T-cell (primary cell): ENCODE results near the gene TCEAL4. TPM values are rescaled to one million over a fixed set of nuclear protein-coding genes. Genes with fewer than 3 reads are reported as not detected.

Experiments used
- ATAC-seq, 4 experiments: fragments of 200-7000 bp in 3 of 4; fragments of 150-1000 bp in 1 of 4; cut with Tn5 transposase; replicated peaks in 1 of 4; 1 replicate in 3 of 4; 2 replicates in 1 of 4; pipeline ENCODE4 v1.10.0; 2021; ENCODE audit warnings: moderate library complexity in 3 of 4, mild to moderate bottlenecking in 2 of 4, moderate number of reproducible peaks in 1 of 4
- CTCF ChIA-PET, 2 donors: fragments of 300-600 bp; sonication (Branson Sonifier 250); formaldehyde crosslinking; loops; one replicate each; lab custom pipeline; 2022; ENCODE audit warnings: antibody characterized with exemption in 2 of 2; lab: Charles Lee
- POLR2A ChIA-PET, 2 donors: fragments of 300-600 bp; sonication (Branson Sonifier 250); formaldehyde crosslinking; loops; one replicate each; lab custom pipeline; 2022; ENCODE audit warnings: antibody characterized with exemption in 2 of 2; lab: Charles Lee
- DNase-seq, 35 experiments: peaks; one replicate each; pipeline versions ENCODE4 v3.0.0 to v3.0.0-alpha.2; 2013 to 2023
- H3K27ac ChIP-seq: one replicate; pipeline ENCODE4 v1.5.1; 2013; ENCODE audit warnings: low read length
- H3K27me3 ChIP-seq, 2 experiments: replicated peaks in 1 of 2; 1 replicate in 1 of 2; 2 replicates in 1 of 2; pipeline versions ENCODE4 v1.6.1 to v1.7.0; 2013; ENCODE audit warnings: low read length in 1 of 2, mixed read lengths in 1 of 2; ENCODE audit not compliant: control insufficient read depth in 2 of 2, insufficient read depth in 2 of 2; ENCODE audit errors: extremely low read depth in 1 of 2
- H3K36me3 ChIP-seq, 2 donors: 1 replicate in 1 of 2; 2 replicates in 1 of 2; pipeline versions ENCODE4 v1.6.1 to v1.7.0; 2013; ENCODE audit warnings: low read length in 1 of 2; ENCODE audit not compliant: control insufficient read depth in 2 of 2, insufficient read depth in 1 of 2; ENCODE audit errors: extremely low read depth in 1 of 2
- H3K4me1 ChIP-seq, 2 experiments: 1 replicate in 1 of 2; 2 replicates in 1 of 2; pipeline versions ENCODE4 v1.6.1 to v1.7.0; 2013; ENCODE audit warnings: low read length in 2 of 2, mixed read lengths in 1 of 2; ENCODE audit not compliant: insufficient read depth in 2 of 2, control insufficient read depth in 1 of 2; ENCODE audit errors: extremely low read depth in 1 of 2
- H3K4me3 ChIP-seq, 2 donors: 1 replicate in 1 of 2; 2 replicates in 1 of 2; pipeline versions ENCODE4 v1.5.1 to v1.7.0; 2013; ENCODE audit warnings: mild to moderate bottlenecking in 2 of 2, low read length in 1 of 2, moderate library complexity in 1 of 2; ENCODE audit not compliant: control insufficient read depth in 1 of 2; ENCODE audit errors: extremely low read depth in 1 of 2
- H3K9me3 ChIP-seq: 2 replicates; pipeline ENCODE4 v1.7.0; 2013
- H3K27ac Mint-ChIP-seq, 2 donors: one replicate each; pipeline ENCODE4 v1.8.0; 2020 to 2021; ENCODE audit warnings: mild to moderate bottlenecking in 2 of 2, mixed read lengths in 2 of 2
- H3K27me3 Mint-ChIP-seq, 2 donors: one replicate each; pipeline ENCODE4 v1.8.0; 2021 to 2022; ENCODE audit warnings: mixed read lengths in 2 of 2
- H3K36me3 Mint-ChIP-seq: one replicate; pipeline ENCODE4 v1.8.0; 2021; ENCODE audit warnings: mixed read lengths
- H3K4me1 Mint-ChIP-seq, 3 donors: one replicate each; pipeline ENCODE4 v1.8.0; 2020 to 2022; ENCODE audit warnings: mixed read lengths in 3 of 3, mild to moderate bottlenecking in 1 of 3
- H3K4me3 Mint-ChIP-seq, 3 donors: one replicate each; pipeline ENCODE4 v1.8.0; 2020 to 2022; ENCODE audit warnings: mild to moderate bottlenecking in 3 of 3, mixed read lengths in 3 of 3, moderate library complexity in 3 of 3
- H3K9me3 Mint-ChIP-seq, 3 donors: one replicate each; pipeline ENCODE4 v1.8.0; 2020 to 2022; ENCODE audit warnings: mixed read lengths in 3 of 3
- WGBS: methylation state at CpG from one replicate; pipeline ENCODE4 v1.1.5; 2013; ENCODE audit warnings: missing lambda C conversion rate; ENCODE audit not compliant: insufficient coverage; 5-methylcytosine and 5-hydroxymethylcytosine counted together
- total RNA-seq, 35 experiments: library from RNA in 6 of 35; stranded (reverse) in 6 of 35; fragments of 120-200 nt in 1 of 35; gene quantifications; one replicate each; pipeline versions ENCODE4 v1.2.1 to v1.2.4 and lab custom pipeline; 2013 to 2026

Gene TCEAL4
- total RNA-seq, 5 donors from 2014 or later (not counting 1 experiment from before 2014, with no cell fraction given), result 9.4 to 12.4 (median 9.4) TPM

- H3K27me3 Mint-ChIP-seq, result peaks cover 3 to 29% of the 10 kb centered on the region in 2 donors
- peak within 1 kb of the TSS; percentile 65 to 72 for H3K27ac Mint-ChIP-seq
- POLR2A ChIA-PET, result interaction anchor here in 1 of 2 donors (0.5 kb wide), 1 partner anchor 61 kb away, joined by 3 read pairs; no protein-coding TSS in a partner anchor
- CTCF ChIA-PET, result no interaction called here
- H3K36me3 Mint-ChIP-seq, result peaks cover 4% of the 10 kb centered on the region
- DNase-seq (peak in 20 of 35 experiments; percentile 5 to 62 (median 28)), ATAC-seq (peak; percentile 71 to 86 (median 80))
- Histone ChIP-seq H3K9me3 (no peaks in the 10 kb centered on the region), H3K27me3 (no peaks in the 10 kb centered on the region), H3K4me1 (peaks cover 0 to 10% of the 10 kb centered on the region in 2 experiments), H3K36me3 (no peaks in the 10 kb centered on the region), H3K27ac (peak within 1 kb of the TSS; percentile 80), H3K4me3 (peak within 1 kb of the TSS; percentile 57 to 78)
- no peaks in the 10 kb centered on the region for H3K9me3 Mint-ChIP-seq
- H3K4me1 Mint-ChIP-seq, result peaks cover 0 to 9% (median 9%) of the 10 kb centered on the region in 3 donors
- peak within 1 kb of the TSS; percentile 70 to 84 (median 82) for H3K4me3 Mint-ChIP-seq
- WGBS, result 0% methylated on average over 15 of the region's 59 CpGs
These were observed 22.3 kb downstream of the TCEAL4 start, which contains the start of gene TCEAL3 for GRCh38 chrX:103607364-103608305. Gene TCEAL3 (plus strand): TSS chrX:103607963. CDS start chrX:103609065, 1,102 bp downstream.

DNA sequence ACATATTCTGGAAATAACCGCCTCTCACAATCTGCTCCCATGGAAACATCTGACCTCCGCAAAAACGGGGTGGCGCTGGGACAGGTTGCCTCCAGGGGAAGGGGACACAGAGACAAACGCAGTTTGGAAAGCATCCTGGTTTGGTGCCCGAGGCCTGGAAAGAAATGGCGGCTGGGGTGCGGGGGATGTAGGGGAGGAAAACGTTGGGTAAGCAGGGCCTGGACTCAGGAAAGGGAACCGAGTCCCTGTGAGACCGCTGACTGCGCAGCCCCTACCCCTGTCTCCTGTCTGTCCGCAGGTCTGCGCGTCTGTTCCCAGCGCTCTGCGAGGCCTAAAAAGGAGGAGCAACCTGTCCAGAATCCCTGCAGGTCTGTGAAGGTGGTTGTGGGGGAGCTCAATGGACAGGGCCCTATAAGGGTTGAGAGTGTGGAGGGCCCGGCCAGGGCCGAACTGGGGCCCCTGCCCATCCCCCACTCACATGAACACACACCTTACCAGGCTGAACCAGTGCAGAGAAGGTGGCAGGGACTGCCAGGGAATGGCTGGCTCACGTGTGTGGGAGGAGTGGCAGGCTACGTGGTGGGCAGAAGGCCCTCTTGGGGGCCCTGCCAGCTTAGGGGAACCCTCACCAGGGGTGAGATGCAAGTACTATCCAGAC, 23.1 kb downstream of the TCEAL4 start:
- ChIA-PET CTCF (no interaction called here), POLR2A (interaction anchor here in 1 of 2 donors (0.5 kb wide), 1 partner anchor 60 kb away, joined by 3 read pairs; no protein-coding TSS in a partner anchor)
- Histone ChIP-seq H3K4me3 (peak overlapping the region; percentile 49 to 78), H3K27ac (peak overlapping the region; percentile 80), H3K36me3 (no peaks in the 10 kb centered on the region), H3K27me3 (no peaks in the 10 kb centered on the region), H3K4me1 (peaks cover 0 to 10% of the 10 kb centered on the region in 2 experiments), H3K9me3 (no peaks in the 10 kb centered on the region)
- peak overlapping the region; percentile 70 to 82 (median 81) for H3K4me3 Mint-ChIP-seq
- peak in 2 of 4 experiments; percentile 7 to 24 for ATAC-seq
- DNase-seq, result peak in 1 of 35 experiments; percentile 8
- no peaks in the 10 kb centered on the region for H3K36me3 Mint-ChIP-seq
- no peaks in the 10 kb centered on the region for H3K9me3 Mint-ChIP-seq
- peaks cover 0 to 9% (median 9%) of the 10 kb centered on the region in 3 donors for H3K4me1 Mint-ChIP-seq
- peaks cover 3 to 24% of the 10 kb centered on the region in 2 donors for H3K27me3 Mint-ChIP-seq
- WGBS, result 27% methylated on average over 3 of the region's 21 CpGs
- H3K27ac Mint-ChIP-seq, result peak overlapping the region in 1 of 2 donors; percentile 72

DNA sequence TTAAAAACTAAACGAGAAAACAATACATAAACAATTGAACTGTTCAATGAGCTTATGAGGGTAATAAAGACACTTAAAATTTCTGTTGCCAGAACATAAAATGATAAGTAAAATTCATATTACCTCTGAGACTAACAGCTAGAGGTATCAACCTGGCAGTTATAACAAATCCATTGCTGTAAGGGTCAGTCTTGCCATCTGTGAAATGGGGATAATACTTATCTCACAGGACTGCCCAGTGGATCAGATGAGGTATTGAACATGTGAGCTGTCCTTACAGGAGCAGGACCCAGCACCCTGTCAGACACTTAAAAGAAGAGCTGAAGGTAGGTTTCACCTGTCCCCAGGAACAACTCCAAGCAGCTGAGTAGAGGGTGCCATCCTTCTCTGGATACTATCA, 25.0 kb downstream of the TCEAL4 start:
- H3K27me3 Mint-ChIP-seq, result peaks cover 3 to 27% of the 10 kb centered on the region in 2 donors
- H3K27ac Mint-ChIP-seq, result peak overlapping the region in 1 of 2 donors; percentile 46
- no peak overlapping the region for H3K4me3 ChIP-seq
- H3K4me1 ChIP-seq, result peaks cover 0 to 10% of the 10 kb centered on the region in 2 experiments
- no peaks in the 10 kb centered on the region for H3K36me3 ChIP-seq
- ChIA-PET POLR2A (no interaction called here), CTCF (no interaction called here)
- no peak overlapping the region for H3K27ac ChIP-seq
- H3K27me3 ChIP-seq, result no peaks in the 10 kb centered on the region
- no peaks in the 10 kb centered on the region for H3K36me3 Mint-ChIP-seq
- H3K4me3 Mint-ChIP-seq, result no peak overlapping the region
- WGBS, result no CpG with 5 or more reads among the region's 1 CpG
- peaks cover 0 to 9% (median 9%) of the 10 kb centered on the region in 3 donors for H3K4me1 Mint-ChIP-seq
- H3K9me3 ChIP-seq, result no peaks in the 10 kb centered on the region
- H3K9me3 Mint-ChIP-seq, result no peaks in the 10 kb centered on the region
- ATAC-seq (no peak), DNase-seq (no peak)

DNA sequence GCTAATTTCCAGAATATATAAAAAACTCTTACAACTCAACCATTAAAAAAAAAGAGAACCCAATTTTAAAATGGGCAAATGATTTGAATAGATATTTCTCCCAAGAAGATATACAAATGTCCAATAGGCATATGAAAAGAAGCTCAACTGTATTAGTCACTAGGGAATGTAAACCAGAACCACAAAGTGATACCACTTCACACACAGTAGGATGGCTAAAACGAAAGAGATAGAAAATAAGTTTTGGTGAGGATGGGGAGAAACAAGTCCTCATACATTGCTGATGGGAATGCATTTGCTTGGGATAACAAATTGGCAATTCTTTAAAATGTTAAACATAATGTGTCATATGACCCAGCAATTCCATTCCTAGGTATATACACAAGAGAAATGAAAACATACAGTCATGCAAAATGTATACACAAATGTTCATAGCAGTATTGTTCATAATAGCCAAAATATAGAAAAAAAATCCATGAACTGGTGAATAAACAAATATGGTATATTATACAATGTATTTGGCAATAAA, 28.1 kb downstream of the TCEAL4 start:
- Histone ChIP-seq H3K4me1 (peaks cover 0 to 4% of the 10 kb centered on the region in 2 experiments), H3K4me3 (no peak overlapping the region), H3K27ac (no peak overlapping the region), H3K27me3 (no peaks in the 10 kb centered on the region), H3K9me3 (no peaks in the 10 kb centered on the region), H3K36me3 (no peaks in the 10 kb centered on the region)
- Mint-ChIP-seq H3K4me1 (peaks cover 0 to 4% (median 1%) of the 10 kb centered on the region in 3 donors), H3K36me3 (no peaks in the 10 kb centered on the region), H3K27me3 (peaks cover 0 to 9% of the 10 kb centered on the region in 2 donors), H3K9me3 (no peaks in the 10 kb centered on the region), H3K4me3 (no peak overlapping the region), H3K27ac (no peak overlapping the region)
- ChIA-PET CTCF (no interaction called here), POLR2A (no interaction called here)
- no peak for ATAC-seq
- no CpG with 5 or more reads among the region's 1 CpG for WGBS
- no peak for DNase-seq

GRCh38 chrX:103614999-103615398, 29.7 kb downstream of the TCEAL4 start:
- WGBS, result no CpG with 5 or more reads among the region's 1 CpG
- no peaks in the 10 kb centered on the region for H3K4me1 Mint-ChIP-seq
- no peaks in the 10 kb centered on the region for H3K36me3 Mint-ChIP-seq
- no peak overlapping the region for H3K27ac Mint-ChIP-seq
- no peak overlapping the region for H3K4me3 ChIP-seq
- no peak overlapping the region for H3K4me3 Mint-ChIP-seq
- no peak for DNase-seq
- ChIA-PET POLR2A (no interaction called here), CTCF (interaction anchor here (0.5 to 0.6 kb wide), 2 partner anchors 73 to 523 kb away, joined by 3 to 4 read pairs; no protein-coding TSS in a partner anchor)
- H3K9me3 ChIP-seq, result no peaks in the 10 kb centered on the region
- peaks cover 0 to 4% of the 10 kb centered on the region in 2 donors for H3K27me3 Mint-ChIP-seq
- ATAC-seq, result no peak
- H3K4me1 ChIP-seq, result no peaks in the 10 kb centered on the region
- no peaks in the 10 kb centered on the region for H3K9me3 Mint-ChIP-seq
- H3K27ac ChIP-seq, result no peak overlapping the region
- no peaks in the 10 kb centered on the region for H3K36me3 ChIP-seq
- H3K27me3 ChIP-seq, result no peaks in the 10 kb centered on the region
